Measurements from ENCODE around the gene ASAP2. TPM values are rescaled to one million over a fixed set of nuclear protein-coding genes. Genes with fewer than 3 reads are reported as not detected.

Gene ASAP2
- polyA plus RNA-seq (ENCODE audit: insufficient read length in 4 of 4), result 10 to 100 TPM; 31.7 to 66.1 (median 54.9) TPM

- DNase-seq (ENCODE audit: low read depth in 4 of 4, low spot score in 3 of 4), result peak in 1 of 4 donors; percentile 58
These were observed at the start of gene ASAP2 for GRCh38 chr2:9205963-9206948. Gene ASAP2, plus strand, starts transcription at chr2:9206812. Its CDS starts 293 bp downstream, at chr2:9207105.

GRCh38 chr2:9158786-9159779 is 47.5 kb upstream of the ASAP2 start:
- no peak for DNase-seq (ENCODE audit: low read depth in 4 of 4, low spot score in 3 of 4)

GRCh38 chr2:9160732-9161131 is 45.9 kb upstream of the ASAP2 start:
- no peak for DNase-seq (ENCODE audit: low read depth in 4 of 4, low spot score in 3 of 4)

- no peak for DNase-seq (ENCODE audit: low read depth in 4 of 4, low spot score in 3 of 4)
These were observed 43.8 kb upstream of the ASAP2 start for GRCh38 chr2:9162841-9163240.

GRCh38 chr2:9163306-9164111 is 43.1 kb upstream of the ASAP2 start:
- no peak for DNase-seq (ENCODE audit: low read depth in 4 of 4, low spot score in 3 of 4)

- no peak for DNase-seq (ENCODE audit: low read depth in 4 of 4, low spot score in 3 of 4)
These were observed 42.5 kb upstream of the ASAP2 start for GRCh38 chr2:9164112-9164608.

GRCh38 chr2:9165625-9166024 is 41.0 kb upstream of the ASAP2 start:
- DNase-seq (ENCODE audit: low read depth in 4 of 4, low spot score in 3 of 4), result no peak

- no peak for DNase-seq (ENCODE audit: low read depth in 4 of 4, low spot score in 3 of 4)
These were observed 39.8 kb upstream of the ASAP2 start for GRCh38 chr2:9166579-9167377.

- DNase-seq (ENCODE audit: low read depth in 4 of 4, low spot score in 3 of 4), result no peak
These were observed 38.6 kb upstream of the ASAP2 start for GRCh38 chr2:9167718-9168657.

GRCh38 chr2:9168821-9169221 is 37.8 kb upstream of the ASAP2 start:
- DNase-seq (ENCODE audit: low read depth in 4 of 4, low spot score in 3 of 4), result no peak

GRCh38 chr2:9169349-9170107 is 37.1 kb upstream of the ASAP2 start:
- no peak for DNase-seq (ENCODE audit: low read depth in 4 of 4, low spot score in 3 of 4)

- DNase-seq (ENCODE audit: low read depth in 4 of 4, low spot score in 3 of 4), result no peak
These were observed 36.0 kb upstream of the ASAP2 start for GRCh38 chr2:9170458-9171130.

GRCh38 chr2:9174771-9175437 is 31.7 kb upstream of the ASAP2 start:
- no peak for DNase-seq (ENCODE audit: low read depth in 4 of 4, low spot score in 3 of 4)

- peak in 1 of 4 donors; percentile 65 for DNase-seq (ENCODE audit: low read depth in 4 of 4, low spot score in 3 of 4)
These were observed 28.3 kb upstream of the ASAP2 start for GRCh38 chr2:9178110-9178903.

GRCh38 chr2:9178904-9179571 is 27.6 kb upstream of the ASAP2 start:
- DNase-seq (ENCODE audit: low read depth in 4 of 4, low spot score in 3 of 4), result no peak

Data from left renal pelvis (tissue), 4 donors.